Hematopoietic multipotent progenitor cell treated with erythropoietin and hydrocortisone succinate and interleukin-3 and kit ligand, for 4 days (in vitro differentiated cells): ENCODE measurements around the gene TMEM161A.
"Not testable (repeated sequence)": the region's sequence is repeated elsewhere in the genome, so short reads cannot be mapped to it uniquely, and the experiment has no call there.

ENCODE experiments used
- DNase-seq: peaks from one replicate; pipeline ENCODE4 v3.0.0-alpha.2; 2015

TMEM161A gene

DNA sequence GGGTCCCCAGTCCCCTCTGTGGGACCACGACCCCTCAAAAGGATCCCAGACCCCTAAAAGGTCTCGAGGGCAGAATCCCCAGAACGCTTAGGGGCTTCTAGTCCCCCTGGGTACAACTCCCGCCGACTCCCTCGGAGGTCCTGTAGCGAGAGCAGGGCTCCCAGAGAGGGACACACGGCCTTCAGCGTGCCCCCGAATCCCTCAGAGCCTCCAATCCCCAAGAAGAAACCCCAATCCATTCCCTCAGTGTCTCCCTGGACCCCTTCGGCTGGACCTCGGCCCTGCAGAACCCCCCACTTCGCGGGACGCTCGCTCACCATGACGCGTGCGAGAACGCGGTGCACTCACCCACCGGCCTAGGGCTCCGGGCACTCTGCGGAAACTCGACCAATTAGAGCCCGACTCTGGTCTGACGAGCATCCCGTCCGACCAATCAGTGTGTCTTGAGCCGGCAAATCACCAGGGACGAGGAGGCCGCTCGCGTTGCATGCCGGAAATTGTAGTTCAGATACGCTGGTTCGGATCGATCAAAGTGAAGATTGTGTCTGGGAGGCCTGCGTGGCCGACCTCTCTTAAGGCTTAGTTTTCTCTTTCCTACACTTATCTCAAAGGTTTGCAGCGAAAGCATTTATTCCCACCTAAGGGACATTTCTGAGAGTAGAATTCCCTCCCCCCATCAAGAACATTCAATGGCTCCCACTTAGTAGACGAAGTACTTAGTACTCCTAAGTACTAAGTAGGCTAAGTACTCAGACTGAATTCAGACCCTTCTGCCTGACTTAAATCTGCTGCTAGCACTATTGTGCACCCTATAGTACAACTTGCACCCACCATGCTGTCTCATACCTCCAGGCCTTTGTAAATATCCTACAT lies at the start of gene TMEM161A:
Gene TMEM161A, minus strand, starts transcription at position 370 of the 873 bp plus-strand sequence. Its CDS starts 50 bp downstream, at position 320.
- DNase-seq, result peak; percentile 99

DNA sequence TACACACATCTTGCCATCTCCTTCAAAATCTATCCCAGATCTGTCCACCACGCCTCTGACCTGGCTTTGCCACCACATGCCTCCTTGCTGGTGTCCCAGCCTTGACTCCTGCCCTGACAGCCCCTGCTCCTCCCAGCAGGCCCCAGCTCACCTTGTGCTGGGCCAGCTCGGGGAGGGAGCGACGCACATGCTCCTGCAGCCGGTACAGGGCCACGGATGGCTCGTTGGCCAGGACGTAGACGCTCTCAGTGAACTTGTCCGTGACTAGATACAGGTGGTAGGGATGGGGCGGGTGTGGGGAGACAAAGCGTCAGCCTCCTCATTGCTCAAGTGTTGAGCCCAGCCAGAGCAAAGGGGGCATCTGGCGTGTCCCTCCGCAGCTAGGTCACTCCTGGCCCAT lies 48.5 kb upstream of the TMEM161A start:
- DNase-seq, result no peak

DNA sequence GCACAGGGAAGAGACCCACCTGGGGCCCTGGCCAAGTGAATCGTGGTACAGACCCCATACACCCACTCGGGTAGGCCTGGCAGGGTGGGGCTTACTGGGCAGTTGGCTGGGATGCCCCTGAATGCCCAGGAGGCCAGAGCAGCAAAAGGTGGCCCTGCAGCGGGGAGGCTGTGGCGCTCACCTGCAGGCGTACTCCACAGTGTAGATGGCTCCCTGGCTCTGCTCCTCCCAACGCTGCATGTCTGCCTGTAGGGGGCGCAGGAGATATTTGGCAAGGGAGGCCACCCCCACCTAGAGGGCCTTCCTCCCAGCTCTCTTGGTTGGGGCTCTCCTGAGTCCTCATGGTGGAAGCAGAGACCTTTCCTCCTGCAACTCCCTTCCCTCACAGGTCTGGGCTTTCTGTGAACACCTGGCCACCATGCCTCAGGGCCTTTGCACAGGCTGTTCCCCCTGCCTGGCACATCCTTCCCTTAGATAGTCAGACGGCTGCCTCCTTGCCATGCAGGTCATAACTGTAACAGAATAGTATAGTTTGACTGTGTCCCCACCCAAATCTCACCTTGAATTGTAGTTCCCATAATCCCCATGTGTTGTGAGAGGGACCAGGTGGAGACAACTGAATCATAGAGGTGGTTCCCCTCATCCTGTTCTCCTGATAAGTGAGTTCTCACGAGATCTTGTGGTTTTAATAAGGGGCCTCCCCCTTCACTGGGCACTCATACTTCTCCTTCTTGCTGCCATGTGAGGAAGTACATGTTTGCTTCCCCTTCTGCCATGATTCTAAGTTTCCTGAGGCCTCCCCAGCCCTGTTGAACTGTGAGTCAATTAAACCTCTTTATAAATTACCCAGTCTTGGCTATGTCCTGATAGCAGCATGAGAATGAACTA lies 47.8 kb upstream of the TMEM161A start:
- DNase-seq, result peak; percentile 85

DNA sequence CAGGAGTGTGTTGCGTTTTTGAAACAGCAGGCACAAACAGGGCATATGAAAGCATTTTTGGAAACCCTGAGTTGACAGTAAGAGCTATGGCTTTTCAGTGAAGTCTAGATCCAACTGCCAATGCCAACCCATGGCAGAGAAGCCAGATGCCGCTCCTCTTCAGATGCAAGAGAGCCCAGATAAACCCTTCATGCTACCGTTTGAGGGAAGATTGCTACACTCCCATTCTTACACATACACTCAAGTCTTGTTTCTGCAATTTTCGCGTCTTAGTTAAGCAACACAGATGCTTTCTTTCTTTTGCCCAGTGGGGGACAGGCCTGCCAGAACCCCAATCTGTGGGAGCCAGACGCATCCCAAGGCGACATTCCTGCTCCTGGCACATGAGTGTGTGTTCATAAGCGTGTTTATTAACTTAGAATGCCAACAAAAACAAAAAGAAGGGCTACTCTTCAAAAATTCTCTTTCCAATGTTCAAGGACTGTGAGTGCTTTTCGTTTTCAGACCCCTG lies 43.3 kb upstream of the TMEM161A start:
- peak; percentile 55 for DNase-seq

DNA sequence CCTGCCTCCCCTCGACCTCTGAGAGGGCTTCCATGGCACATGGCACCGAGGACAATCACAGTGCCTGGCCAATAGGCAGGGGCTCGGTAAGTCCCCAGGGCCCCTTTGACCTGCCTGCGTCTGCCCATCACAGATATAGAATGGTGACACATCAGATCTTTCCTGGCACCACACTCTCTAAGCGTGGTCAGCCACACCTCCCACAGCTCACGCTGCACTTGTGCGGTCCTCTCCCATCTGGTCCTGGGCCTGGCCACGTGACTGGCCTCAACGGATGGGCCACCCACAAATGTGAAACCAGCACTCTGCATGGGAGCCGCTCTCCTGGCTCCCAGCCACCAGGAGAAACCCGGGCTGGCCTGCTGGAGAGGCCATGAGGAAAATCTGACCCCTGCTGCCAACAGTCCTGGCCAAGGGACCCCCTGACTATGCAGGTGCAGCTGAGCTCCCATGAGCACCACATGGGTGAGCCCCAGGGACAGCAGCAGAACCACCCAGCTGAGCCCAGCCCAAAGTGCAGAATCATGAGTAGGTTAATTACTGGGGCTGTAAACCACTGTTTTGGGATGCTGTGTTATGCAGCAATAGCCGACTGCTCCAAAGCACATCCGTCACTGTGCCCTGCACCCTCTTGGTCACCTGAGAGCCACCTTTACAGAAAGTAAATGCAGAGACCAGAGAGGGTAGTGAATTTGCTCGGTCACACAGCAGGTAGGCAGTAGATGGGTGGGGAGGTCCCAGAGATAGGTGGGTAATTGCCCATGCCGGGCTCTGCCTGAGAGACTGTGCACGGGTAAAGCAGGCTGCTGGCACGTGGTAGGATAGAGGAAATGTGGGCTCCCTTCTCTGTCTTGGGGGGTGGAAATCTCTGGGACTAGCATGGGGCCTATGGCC lies 41.5 kb upstream of the TMEM161A start:
- DNase-seq, result peak; percentile 77

DNA sequence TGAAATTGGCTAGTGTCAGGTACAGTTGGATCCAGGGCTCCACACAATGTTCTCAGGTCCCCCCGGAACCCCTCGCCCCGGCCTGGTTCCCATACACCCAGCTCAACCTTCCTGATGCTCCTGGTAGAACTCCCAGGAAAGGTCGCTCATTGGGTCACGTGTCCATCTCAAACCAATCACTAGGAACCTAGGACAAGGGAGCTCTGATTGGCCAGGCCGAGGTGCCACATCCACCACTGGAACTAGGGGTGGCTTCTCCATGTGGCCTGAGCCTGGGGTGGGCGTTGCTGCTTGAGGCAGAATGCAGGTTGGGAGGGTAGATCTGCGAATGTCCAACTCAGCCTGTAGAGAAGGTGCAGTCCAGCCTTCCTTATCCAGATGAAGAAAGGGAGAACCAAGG lies 38.7 kb upstream of the TMEM161A start:
- DNase-seq, result no peak

DNA sequence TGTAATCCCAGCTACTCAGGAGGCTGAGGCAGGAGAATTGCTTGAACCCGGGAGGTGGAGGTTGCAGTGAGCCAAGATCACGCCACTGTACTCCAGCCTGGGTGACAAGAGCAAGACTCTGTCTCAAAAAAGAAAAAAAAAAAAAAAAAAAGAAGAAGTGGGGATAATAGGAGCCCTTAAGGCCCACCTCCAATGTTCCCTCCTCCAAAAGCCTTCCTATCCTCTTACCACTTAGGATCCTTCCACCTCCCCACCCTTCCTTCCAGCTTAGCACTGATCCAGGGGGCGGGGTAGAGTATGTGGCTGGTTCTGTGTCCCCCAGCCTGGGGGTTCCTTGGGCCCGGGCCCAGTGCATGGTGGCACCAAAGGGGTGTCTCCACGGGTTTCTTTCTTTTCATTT lies 35.0 kb upstream of the TMEM161A start:
- not testable (repeated sequence) for DNase-seq

DNA sequence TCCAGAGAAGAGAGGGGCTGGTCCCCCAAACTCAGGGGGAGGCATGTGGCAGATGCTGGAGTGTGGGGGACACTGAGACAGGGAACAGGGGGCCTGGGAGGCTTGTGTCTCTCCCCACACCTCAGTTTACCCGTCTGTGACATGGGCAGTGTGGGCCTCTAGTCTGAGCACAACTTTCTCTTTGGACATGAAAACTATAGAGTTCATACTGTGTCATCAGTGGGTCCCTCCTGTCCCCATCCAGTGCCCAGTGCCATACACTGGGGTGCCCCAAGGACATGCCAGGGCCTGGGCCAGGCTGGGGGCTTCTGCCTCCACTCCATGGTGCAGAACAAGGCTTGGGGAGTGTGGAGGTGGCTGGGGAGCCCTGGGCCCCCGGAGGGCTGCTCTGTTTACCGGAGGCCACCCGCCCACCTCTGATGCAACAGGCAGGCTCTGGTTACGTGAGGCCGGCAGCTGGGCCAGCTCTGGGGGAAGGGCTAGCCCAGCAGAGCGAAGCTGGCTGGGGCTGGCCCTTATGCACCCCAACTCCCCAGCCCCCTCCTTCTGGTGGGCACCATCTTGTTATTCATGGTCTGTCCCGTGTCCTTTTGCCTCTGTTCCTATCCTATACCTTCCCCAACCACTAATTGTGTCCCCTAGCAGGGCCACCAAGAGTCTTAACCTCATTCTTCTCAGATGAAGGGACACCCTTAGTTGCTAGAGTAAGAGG lies 33.7 kb upstream of the TMEM161A start:
- DNase-seq, result peak; percentile 63

DNA sequence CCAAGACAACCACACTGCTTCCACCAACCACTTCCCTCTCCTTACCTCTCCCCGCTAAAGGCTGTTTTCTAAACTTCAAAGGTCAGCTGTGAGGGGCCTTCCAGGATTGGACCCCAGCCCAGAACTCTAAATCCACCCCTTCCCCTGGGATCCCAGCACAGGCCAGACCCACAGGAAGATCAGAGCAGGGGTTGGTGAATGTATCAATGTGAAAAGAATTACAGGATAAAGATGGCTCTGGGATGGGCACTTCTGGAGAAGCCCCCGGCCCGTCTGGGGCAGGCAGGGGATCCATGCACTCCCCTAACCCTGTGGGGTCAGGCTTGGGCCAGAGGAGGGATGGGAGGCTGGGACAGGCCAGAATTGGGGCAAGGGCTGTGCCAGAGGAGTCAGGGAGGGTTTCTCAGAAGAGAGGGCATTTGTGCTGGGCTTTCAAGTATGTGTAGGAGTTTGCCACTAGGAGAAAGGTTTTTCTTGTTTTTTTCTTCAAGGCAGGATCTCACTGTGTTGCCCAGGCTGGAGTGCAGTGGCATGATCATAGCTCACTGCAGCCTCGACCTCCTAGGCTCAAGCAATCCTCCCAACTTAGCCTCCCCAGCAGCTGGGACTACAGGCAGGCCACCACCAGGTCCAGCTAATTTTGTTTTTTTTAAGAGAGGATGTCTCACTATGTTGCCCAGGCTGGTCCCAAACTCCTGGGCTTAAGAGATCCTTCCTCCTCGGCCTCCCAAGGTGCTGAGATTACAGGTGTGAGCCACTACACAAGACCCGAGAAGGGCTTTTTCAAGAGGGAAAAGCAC lies 32.8 kb upstream of the TMEM161A start:
- no peak for DNase-seq

DNA sequence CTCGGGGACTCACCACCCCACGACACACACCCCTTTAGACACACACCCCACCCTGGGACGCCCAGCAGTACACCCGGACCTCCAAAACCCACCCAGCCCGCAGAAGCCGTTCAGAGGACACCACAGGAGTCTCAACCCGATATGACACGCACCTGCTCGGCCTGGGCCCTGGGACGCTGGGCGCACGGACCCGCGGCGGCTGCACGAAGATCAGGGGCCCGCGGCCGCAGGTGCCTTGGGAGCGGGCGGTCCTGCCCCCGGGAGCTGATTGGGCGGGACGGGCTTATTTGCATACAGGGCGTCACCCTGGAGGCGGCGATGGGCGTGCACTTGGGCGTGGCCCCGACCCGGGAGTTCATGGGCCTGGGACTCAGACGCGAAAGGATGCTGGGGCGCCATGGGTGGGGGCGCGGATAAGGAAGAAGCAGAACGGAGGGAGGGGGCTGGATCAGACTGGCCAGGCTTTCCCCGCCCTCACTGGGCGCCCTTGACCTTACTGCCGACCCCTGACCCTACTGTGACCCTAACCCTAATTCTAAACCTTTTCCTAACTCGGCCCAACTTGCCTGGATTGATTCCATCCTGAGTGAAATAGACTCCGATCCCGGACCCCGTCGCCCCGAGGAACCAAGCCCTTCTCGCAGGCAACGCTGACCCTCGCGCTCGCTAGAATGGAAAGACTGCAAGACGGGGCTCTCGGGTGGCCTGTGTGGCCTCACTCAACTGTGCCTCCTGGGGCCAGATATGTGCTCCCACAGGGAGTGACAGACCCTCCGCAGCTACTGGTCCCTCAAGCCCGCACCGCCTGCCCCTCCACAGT lies 32.0 kb upstream of the TMEM161A start, which contains the start of gene MEF2B:
Gene MEF2B, minus strand, starts transcription at position 211 of the 820 bp plus-strand sequence. CDS start 19,528 bp downstream, outside the sequence.
- DNase-seq, result peak; percentile 94

DNA sequence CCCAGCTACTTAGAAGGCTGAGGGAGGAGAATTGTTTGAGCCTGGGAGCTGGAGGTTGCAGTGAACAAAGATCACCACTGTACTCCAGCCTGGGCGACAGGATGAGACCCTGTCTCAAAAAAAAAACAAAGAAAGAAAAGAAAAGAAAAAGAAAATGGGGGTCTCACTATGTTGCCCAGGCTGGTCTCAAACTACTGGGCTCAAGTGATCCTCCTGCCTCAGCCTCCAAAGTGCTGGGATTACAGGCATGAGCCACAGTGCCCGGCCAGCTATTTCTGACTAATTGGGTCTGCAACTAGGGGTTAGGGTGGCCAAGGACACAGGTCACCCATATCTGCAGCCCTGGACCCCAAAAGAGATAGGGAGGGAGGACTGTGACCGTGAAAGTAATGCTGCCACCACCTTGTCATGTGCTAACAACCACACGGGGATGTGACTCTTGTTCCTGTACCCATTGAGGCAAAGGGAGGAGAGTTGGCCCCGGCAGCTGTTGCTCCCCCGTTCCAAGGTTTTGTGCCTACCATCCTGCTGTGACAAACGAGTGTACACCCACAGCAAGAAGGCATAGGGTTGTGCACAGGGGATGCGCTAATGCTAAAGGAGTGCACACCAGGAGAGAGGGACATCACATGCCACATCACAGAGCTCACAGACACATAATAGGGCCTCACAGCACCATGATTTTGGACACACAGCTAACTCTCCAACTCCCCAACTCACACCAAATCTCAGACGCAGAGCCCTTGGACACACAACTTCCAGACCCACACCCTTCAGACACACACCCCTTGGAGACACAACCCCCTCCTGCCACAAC lies 31.2 kb upstream of the TMEM161A start:
- DNase-seq, result no peak

DNA sequence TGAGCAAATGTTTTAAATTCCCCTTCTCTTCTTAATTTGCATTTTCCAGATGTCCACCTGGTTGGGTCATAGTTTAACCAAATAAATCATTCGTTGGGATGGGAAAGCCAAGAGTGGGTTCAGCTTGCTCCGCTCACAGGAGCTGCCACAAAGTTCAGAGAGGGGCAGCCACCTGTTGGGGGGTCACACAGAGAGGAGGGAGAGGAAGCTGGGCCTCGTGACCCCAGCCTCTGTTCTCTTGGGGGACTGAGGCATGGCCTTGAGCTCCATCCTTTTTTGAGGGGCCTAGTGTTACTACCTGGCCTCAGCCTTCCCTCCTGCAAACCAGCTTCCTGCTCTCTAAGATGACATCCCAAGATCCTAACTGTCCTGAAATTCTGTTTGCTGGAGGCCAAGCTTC lies 29.3 kb upstream of the TMEM161A start:
- DNase-seq, result no peak

DNA sequence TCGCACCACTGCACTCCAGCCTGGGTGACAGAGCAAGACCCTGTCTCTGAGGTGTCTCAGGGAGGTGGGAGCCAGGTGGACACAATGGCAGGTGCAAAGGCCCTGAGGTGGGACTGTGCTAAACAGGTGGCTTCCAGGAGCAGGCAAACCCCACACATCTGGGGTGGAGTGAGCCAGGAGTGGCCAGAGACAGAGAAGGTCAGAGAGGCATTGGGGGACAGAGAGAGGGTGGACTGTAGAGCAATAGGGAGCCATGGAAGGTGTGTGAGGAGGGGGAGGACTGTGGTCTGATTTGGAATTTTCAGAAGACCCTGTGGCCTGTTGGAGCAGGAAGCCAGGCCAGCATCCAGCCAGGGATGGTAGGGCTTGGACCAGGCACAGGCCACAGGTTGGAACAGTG lies 27.1 kb upstream of the TMEM161A start:
- DNase-seq, result no peak

DNA sequence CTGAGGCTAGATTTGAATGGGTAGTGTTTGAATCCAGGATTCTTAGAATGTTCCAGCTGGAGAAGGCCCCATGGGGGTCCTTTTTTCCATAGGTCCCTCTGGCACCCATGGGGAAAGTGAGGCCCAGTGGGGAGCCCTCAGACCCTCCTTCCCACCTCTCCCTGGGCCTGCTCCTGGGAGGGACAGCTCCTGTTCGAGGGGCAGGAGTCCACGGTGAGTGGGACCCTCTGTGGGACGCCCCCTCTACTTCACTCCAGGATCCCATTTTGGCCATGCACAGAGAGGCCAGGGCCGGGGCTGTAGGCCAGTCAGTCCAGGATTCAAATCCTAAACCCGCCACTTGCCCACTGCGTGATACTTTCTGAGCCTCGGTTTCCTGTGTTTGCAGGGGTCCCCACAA lies 24.2 kb upstream of the TMEM161A start:
- no peak for DNase-seq

DNA sequence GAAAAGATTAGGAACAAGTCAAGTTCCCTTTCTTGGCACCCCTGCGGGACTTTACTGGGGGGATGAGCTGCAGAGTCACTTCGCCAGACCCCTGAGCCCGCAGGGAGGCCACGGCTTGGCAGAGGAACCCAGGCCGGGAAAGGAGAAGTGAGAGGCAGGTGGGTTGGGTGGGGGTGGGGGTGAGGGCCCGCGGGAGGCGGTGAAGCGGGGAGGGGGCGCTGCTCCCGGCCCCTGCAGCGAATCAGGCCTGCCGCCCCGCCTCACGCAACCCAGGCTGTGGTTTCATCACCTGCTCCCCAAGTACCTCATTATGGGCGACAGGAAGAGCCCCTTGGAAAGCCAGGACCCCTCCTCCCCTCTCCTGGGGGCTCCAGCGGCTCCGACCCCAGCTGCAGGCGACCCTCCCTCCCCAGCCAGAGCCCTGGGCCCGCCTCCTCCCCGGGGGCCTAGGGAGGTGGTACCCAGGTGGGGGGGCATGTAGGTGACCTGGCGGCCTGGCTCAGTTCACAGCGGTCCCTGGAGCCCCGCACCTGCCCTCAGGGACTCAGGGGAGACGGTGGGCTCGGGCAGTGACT lies 22.3 kb upstream of the TMEM161A start:
- peak; percentile 48 for DNase-seq

DNA sequence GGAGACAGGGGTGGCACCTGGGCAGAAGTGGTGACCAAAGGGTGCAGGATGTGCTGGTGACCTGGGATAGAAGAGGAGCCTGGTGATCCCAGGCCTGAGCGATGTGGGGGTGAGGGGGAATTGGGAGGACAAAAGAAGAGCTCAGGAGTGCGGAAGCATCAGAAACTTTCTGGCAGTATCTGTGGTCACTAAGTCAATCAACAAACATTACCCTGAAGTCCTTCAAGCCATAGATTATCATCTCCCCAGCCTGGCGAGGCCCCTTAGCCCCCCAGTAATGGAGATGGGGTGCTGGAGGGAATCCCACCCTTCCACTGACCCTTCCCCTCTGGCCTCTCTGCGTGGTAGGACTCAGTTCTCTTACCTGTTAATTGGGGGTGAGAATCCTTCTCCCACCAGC lies 21.3 kb upstream of the TMEM161A start:
- DNase-seq, result no peak

DNA sequence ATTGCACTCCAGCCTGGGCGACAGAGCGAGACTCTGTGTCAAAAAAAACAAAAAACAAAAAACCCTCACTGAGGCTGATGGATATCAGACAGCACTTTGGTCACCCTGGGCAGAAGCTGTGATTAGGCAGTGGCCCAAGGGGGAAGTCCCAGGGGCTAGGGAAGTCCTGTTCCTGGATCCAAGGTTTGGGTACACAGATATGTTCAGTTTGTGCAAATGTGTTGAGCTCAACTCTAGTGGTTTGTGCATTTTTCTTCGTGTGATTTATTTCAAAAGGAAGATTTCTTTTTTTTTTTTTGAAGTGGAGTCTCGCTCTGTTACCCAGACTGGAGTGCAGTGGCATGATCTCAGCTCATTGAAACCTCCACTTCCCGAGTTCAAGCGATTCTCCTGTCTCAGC lies 19.5 kb upstream of the TMEM161A start:
- DNase-seq, result no peak

DNA sequence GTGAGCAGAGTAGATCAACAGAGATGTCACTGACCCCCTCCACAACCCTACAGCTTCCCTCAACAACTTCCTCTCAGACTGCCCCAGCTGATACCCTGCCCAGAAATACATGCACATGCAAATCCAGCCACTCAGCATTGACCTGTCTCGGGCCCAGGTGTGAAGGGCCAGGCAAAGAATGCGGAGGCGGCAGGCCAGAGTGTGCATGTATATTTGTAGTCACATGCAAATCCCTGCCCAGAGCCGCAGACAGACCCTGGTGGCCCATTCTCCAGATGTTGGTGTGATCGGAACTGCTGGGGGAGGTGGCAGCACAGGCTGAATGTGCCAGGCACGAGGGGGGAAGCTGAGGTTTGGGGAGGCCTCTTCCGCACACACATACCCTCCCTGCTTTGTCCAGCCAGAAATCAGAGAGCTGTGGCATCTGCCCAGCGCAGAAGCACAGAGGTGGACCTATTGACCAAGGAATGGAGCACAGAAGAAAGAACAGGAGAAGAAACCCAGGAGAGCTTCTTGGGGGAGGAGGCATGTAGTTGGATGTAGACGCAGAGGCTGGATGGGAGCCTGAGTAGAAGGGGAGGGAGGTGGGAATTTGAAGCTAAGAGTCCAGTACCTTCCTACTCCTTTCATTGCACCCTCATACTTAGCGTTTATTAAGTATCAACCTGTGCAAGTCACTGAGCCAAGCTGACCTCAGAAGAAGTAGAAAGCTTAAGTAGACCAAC lies 17.4 kb upstream of the TMEM161A start:
- no peak for DNase-seq
